Calu3 (cell line): Measurements from ENCODE around the gene NCS1. TPM values are rescaled to one million over a fixed set of nuclear protein-coding genes. Genes with fewer than 3 reads are reported as not detected.

ENCODE experiments used
- BruUV-seq: library from RNA; stranded (reverse); fragments of 400-500 nt; replicated peaks from 2 replicates; lab custom pipeline; 2021; lab: Mats Ljungman, UMichigan
- CTCF ChIA-PET: fragments of 300-600 bp; sonication (Branson Sonifier 250); formaldehyde crosslinking; loops from one replicate; lab custom pipeline; 2022; ENCODE audit warnings: antibody characterized with exemption; lab: Charles Lee
- DNase-seq: peaks from one replicate; pipeline ENCODE4 v3.0.0; 2022
- H3K27ac Mint-ChIP-seq: one replicate; pipeline ENCODE4 v1.8.0; 2022; ENCODE audit warnings: mixed read lengths; ENCODE audit not compliant: unreplicated experiment
- H3K27me3 Mint-ChIP-seq: one replicate; pipeline ENCODE4 v1.8.0; 2022; ENCODE audit warnings: mixed read lengths; ENCODE audit not compliant: unreplicated experiment
- H3K36me3 Mint-ChIP-seq: one replicate; pipeline ENCODE4 v1.8.0; 2022; ENCODE audit warnings: mild to moderate bottlenecking, moderate library complexity, mixed read lengths; ENCODE audit not compliant: insufficient read depth, unreplicated experiment
- H3K4me1 Mint-ChIP-seq: one replicate; pipeline ENCODE4 v1.8.0; 2022; ENCODE audit warnings: mild to moderate bottlenecking, low read depth, mixed read lengths; ENCODE audit not compliant: unreplicated experiment
- H3K4me3 Mint-ChIP-seq: one replicate; pipeline ENCODE4 v1.8.0; 2022; ENCODE audit warnings: mild to moderate bottlenecking, low read depth, moderate library complexity, mixed read lengths; ENCODE audit not compliant: unreplicated experiment
- H3K9me3 Mint-ChIP-seq: one replicate; pipeline ENCODE4 v1.8.0; 2022; ENCODE audit warnings: low read depth, mixed read lengths; ENCODE audit not compliant: unreplicated experiment
- intact Hi-C: fragments of 100-400 bp; cut with micrococcal nuclease; formaldehyde crosslinking; loops from one replicate; pipeline ENCODE4 v1.10.0; 2022; ENCODE audit not compliant: unreplicated experiment
- total RNA-seq: library from RNA; stranded (reverse); gene quantifications from 2 replicates; pipeline ENCODE4 v1.2.3, GENCODE V29; 2022
- TF ChIP-seq, protein P1 (sequence below): fragments of 200-600 bp; IDR thresholded peaks from one replicate; pipeline ENCODE4 v1.8.0; 2022; ENCODE audit warnings: antibody characterized with exemption; ENCODE audit not compliant: unreplicated experiment

NCS1 gene
- total RNA-seq, 1 experiment from 2014 or later: 16.1 TPM

DNA sequence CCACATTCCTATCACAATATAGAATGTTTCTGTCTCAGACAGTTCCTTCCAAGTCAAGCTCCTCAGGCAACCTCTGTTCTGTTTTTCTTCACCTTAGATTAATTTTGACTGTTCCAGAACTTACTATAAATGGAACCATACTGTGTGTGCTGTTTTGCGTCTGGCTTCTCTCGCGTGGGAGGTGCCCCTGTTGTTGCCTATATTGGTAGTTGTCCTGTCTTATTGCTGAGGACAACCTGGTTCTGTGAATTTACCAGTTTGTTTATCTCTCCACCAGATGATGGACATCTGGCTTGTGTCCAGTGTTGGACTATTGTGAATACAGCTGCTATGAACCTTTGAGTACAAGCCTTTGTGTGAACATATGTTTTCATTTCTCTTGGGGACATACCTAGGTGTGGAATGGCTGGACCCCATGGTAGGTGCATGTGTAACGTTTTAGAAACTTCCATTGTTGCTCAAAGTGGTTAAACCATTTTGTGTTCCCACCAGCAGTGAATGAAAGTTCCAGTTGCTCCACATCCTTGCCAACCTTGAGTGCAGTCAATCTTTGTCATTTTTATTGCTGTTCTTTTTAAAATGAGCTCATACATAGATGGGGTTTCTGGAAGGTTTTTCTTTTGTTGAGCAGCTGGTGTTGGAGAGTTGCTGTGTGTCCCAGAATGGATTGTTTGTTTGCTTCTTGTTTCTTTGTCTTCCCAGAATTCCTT lies 111.5 kb downstream of the NCS1 start:
- Mint-ChIP-seq H3K27ac (no peak overlapping the region), H3K27me3 (peaks cover 78% of the 10 kb centered on the region), H3K4me3 (no peak overlapping the region), H3K4me1 (peaks cover 8% of the 10 kb centered on the region), H3K36me3 (no peaks in the 10 kb centered on the region), H3K9me3 (no peaks in the 10 kb centered on the region)
- BruUV-seq: no TSS peak
- DNase-seq: no peak
- TF ChIP-seq, protein P1, sequence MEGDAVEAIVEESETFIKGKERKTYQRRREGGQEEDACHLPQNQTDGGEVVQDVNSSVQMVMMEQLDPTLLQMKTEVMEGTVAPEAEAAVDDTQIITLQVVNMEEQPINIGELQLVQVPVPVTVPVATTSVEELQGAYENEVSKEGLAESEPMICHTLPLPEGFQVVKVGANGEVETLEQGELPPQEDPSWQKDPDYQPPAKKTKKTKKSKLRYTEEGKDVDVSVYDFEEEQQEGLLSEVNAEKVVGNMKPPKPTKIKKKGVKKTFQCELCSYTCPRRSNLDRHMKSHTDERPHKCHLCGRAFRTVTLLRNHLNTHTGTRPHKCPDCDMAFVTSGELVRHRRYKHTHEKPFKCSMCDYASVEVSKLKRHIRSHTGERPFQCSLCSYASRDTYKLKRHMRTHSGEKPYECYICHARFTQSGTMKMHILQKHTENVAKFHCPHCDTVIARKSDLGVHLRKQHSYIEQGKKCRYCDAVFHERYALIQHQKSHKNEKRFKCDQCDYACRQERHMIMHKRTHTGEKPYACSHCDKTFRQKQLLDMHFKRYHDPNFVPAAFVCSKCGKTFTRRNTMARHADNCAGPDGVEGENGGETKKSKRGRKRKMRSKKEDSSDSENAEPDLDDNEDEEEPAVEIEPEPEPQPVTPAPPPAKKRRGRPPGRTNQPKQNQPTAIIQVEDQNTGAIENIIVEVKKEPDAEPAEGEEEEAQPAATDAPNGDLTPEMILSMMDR: no peak
- CTCF ChIA-PET: interaction anchor here (0.6 kb wide), 1 partner anchor 11 kb away, joined by 3 read pairs; no protein-coding TSS in a partner anchor
- intact Hi-C loops: no loop called here

DNA sequence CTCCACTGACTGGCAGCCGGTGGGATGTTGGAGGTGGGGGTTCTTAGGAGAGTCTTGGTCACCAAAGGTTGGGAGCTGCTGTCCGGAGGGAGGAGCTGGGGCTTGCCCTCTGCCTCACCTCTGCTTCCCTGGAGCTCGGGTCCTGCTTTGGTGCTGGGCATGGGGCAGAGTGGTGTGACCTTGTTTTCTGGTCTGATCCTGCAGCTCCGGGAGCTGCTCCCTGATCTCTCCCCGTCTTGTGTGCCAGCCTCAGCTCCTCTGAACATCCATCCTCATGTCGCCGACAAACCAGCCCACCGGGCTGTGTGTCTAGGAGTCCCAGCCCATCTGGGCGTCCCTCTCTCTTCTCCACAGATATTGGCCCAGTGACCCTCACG lies 112.0 kb downstream of the NCS1 start:
- intact Hi-C loops: no loop called here
- BruUV-seq: no TSS peak
- TF ChIP-seq, protein P1: no peak
- DNase-seq: no peak
- CTCF ChIA-PET: no interaction called here
- Mint-ChIP-seq H3K27ac (no peak overlapping the region), H3K4me3 (no peak overlapping the region), H3K4me1 (peaks cover 8% of the 10 kb centered on the region), H3K27me3 (peaks cover 82% of the 10 kb centered on the region), H3K36me3 (no peaks in the 10 kb centered on the region), H3K9me3 (no peaks in the 10 kb centered on the region)

DNA sequence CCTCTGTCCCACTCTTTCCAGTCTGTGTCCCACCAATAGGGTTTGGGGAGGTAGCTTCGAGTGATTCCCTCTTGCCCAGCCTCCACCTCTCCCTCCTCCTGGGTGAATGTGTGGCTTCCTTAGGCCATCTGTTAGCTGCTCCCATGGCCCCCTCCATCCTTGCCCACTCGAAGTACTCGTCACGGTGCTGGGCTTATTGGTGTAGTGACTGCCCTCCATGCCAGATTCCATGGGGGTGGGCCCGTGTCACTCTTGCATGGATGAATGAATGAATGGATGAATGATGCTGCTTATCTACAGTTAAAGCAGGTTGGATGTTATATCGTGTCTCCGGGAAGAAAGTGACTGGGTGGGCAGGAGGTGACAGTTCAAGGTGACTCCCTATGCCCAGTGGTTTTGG lies 112.5 kb downstream of the NCS1 start:
- H3K4me3 Mint-ChIP-seq: no peak overlapping the region
- no peaks in the 10 kb centered on the region for H3K9me3 Mint-ChIP-seq
- TF ChIP-seq, protein P1: no peak
- peaks cover 8% of the 10 kb centered on the region for H3K4me1 Mint-ChIP-seq
- intact Hi-C loops: no loop called here
- BruUV-seq: no TSS peak
- peaks cover 82% of the 10 kb centered on the region for H3K27me3 Mint-ChIP-seq
- H3K27ac Mint-ChIP-seq: no peak overlapping the region
- no peaks in the 10 kb centered on the region for H3K36me3 Mint-ChIP-seq
- DNase-seq: no peak
- CTCF ChIA-PET: no interaction called here

DNA sequence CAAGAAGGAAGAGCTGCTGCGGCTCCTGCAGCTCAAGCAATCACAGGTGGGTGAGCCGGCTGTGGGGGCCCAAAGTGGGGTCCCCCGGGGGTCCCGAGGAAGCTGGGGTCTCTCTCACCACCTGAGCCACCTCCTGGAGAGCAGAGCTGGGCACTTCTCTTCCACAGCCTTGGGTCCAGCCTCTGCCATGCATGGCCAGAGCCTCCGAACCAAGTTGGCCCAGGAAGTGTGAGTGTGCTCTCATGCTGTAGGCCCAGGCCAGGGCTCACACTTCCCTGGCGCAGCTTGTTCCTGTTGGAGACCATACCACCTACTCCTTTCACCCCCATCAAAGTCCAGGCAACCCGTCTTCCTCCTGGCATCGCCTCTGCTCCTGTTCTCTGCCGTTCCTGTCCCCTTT lies 113.1 kb downstream of the NCS1 start:
- Mint-ChIP-seq H3K27ac (no peak overlapping the region), H3K9me3 (no peaks in the 10 kb centered on the region), H3K4me3 (no peak overlapping the region), H3K4me1 (peaks cover 8% of the 10 kb centered on the region), H3K36me3 (no peaks in the 10 kb centered on the region), H3K27me3 (peaks cover 86% of the 10 kb centered on the region)
- DNase-seq: no peak
- CTCF ChIA-PET: no interaction called here
- BruUV-seq: no TSS peak
- TF ChIP-seq, protein P1: no peak
- intact Hi-C loops: no loop called here
